Esophagus (tissue), 2 donors: ENCODE results near the gene PRSS21. TPM values are rescaled to one million over a fixed set of nuclear protein-coding genes. Genes with fewer than 3 reads are reported as not detected.

Source experiments
- H3K27ac ChIP-seq, 2 donors: one replicate each; pipeline ENCODE4 v1.5.1; 2013; ENCODE audit warnings: low read depth in 2 of 2, mild to moderate bottlenecking in 2 of 2, inconsistent platforms in 1 of 2, low read length in 1 of 2, moderate library complexity in 1 of 2
- H3K27me3 ChIP-seq, 2 donors: one replicate each; pipeline ENCODE4 v1.6.1; 2013; ENCODE audit warnings: low read length in 2 of 2, control low read depth in 1 of 2, mild to moderate bottlenecking in 1 of 2; ENCODE audit not compliant: insufficient read depth in 2 of 2, control insufficient read depth in 1 of 2
- H3K36me3 ChIP-seq, 2 donors: one replicate each; pipeline ENCODE4 v1.6.1; 2013; ENCODE audit warnings: low read length in 1 of 2; ENCODE audit not compliant: control insufficient read depth in 2 of 2, insufficient read depth in 2 of 2
- H3K4me1 ChIP-seq, 2 donors: one replicate each; pipeline ENCODE4 v1.6.1; 2013; ENCODE audit warnings: low read length in 1 of 2; ENCODE audit not compliant: control insufficient read depth in 2 of 2, insufficient read depth in 2 of 2
- H3K4me3 ChIP-seq, 2 donors: one replicate each; pipeline ENCODE4 v1.5.1; 2013; ENCODE audit warnings: low read length in 2 of 2, mild to moderate bottlenecking in 2 of 2, low read depth in 1 of 2, moderate library complexity in 1 of 2
- H3K9me3 ChIP-seq, 2 donors: one replicate each; pipeline ENCODE4 v1.6.1; 2013; ENCODE audit warnings: mild to moderate bottlenecking in 2 of 2, low read depth in 1 of 2, low read length in 1 of 2, moderate library complexity in 1 of 2; ENCODE audit not compliant: control insufficient read depth in 2 of 2, insufficient read depth in 1 of 2
- WGBS, 2 donors: extraction: QIAGEN DNeasy Blood & Tissue Kit; methylation state at CpG; one replicate each; pipeline ENCODE4 v1.1.7; 2013; 5-methylcytosine and 5-hydroxymethylcytosine counted together
- polyA plus RNA-seq, 2 donors: library from polyadenylated mRNA; stranded (reverse); fragments of 200-250 nt; gene quantifications; one replicate each; pipeline ENCODE4 v1.2.3, GENCODE V29; 2013
- donor health status: healthy with polysubstance abuse.
- donor health status: Bipolar disorder and iron deficiency.

PRSS21 gene
- polyA plus RNA-seq, 2 donors, result 0.86 to 1.8 TPM

- H3K36me3 ChIP-seq, result no peaks in the 10 kb centered on the region
- 74 to 78% methylated on average over 17 to 18 of the region's 18 CpGs for WGBS, 2 donors
- peak overlapping the region in 1 of 2 donors; percentile 2 for H3K27ac ChIP-seq
- no peak overlapping the region for H3K4me3 ChIP-seq
- no peaks in the 10 kb centered on the region for H3K9me3 ChIP-seq
- H3K27me3 ChIP-seq, result no peaks in the 10 kb centered on the region
- H3K4me1 ChIP-seq, result peaks cover 3 to 6% of the 10 kb centered on the region in 2 donors
Observed at GRCh38 chr16:2841606-2842339, 24.7 kb downstream of the PRSS21 start.

- H3K4me3 ChIP-seq, result peak overlapping the region in 1 of 2 donors; percentile 6
Observed at GRCh38 chr16:2842340-2843000, 25.4 kb downstream of the PRSS21 start.

GRCh38 chr16:2843526-2843925 is 26.5 kb downstream of the PRSS21 start:
- Histone ChIP-seq H3K36me3 (no peaks in the 10 kb centered on the region), H3K27me3 (no peaks in the 10 kb centered on the region), H3K27ac (no peak overlapping the region), H3K9me3 (no peaks in the 10 kb centered on the region), H3K4me1 (peaks cover 3 to 6% of the 10 kb centered on the region in 2 donors), H3K4me3 (no peak overlapping the region)
- WGBS, 2 donors, result 85 to 86% methylated on average over 8 of the region's 8 CpGs

More at GRCh38 chr16:2842340-2843000, 25.4 kb downstream of the PRSS21 start:
- 38 to 49% methylated on average over 40 of the region's 40 CpGs for WGBS, 2 donors
- no peaks in the 10 kb centered on the region for H3K9me3 ChIP-seq
- H3K27ac ChIP-seq, result peak overlapping the region in 1 of 2 donors; percentile 3
- H3K27me3 ChIP-seq, result no peaks in the 10 kb centered on the region
- peaks cover 3 to 6% of the 10 kb centered on the region in 2 donors for H3K4me1 ChIP-seq
- H3K36me3 ChIP-seq, result no peaks in the 10 kb centered on the region

GRCh38 chr16:2845116-2845515 is 28.1 kb downstream of the PRSS21 start:
- H3K36me3 ChIP-seq, result no peaks in the 10 kb centered on the region
- H3K27ac ChIP-seq, result no peak overlapping the region
- H3K27me3 ChIP-seq, result no peaks in the 10 kb centered on the region
- H3K4me3 ChIP-seq, result no peak overlapping the region
- peaks cover 3 to 6% of the 10 kb centered on the region in 2 donors for H3K4me1 ChIP-seq
- no peaks in the 10 kb centered on the region for H3K9me3 ChIP-seq
- WGBS, 2 donors, result 76 to 78% methylated on average over 5 of the region's 5 CpGs

GRCh38 chr16:2846511-2847310 is 29.7 kb downstream of the PRSS21 start:
- H3K4me3 ChIP-seq, result no peak overlapping the region
- WGBS, 2 donors, result 39 to 40% methylated on average over 3 of the region's 3 CpGs

GRCh38 chr16:2848933-2849725 is 32.1 kb downstream of the PRSS21 start:
- Histone ChIP-seq H3K27ac (no peak overlapping the region), H3K27me3 (no peaks in the 10 kb centered on the region), H3K4me1 (peaks cover 0 to 7% of the 10 kb centered on the region in 2 donors), H3K9me3 (peaks cover 0 to 2% of the 10 kb centered on the region in 2 donors), H3K36me3 (peaks cover 0 to 11% of the 10 kb centered on the region in 2 donors), H3K4me3 (no peak overlapping the region)
- 81 to 83% methylated on average over 16 of the region's 16 CpGs for WGBS, 2 donors

More at GRCh38 chr16:2846511-2847310, 29.7 kb downstream of the PRSS21 start:
- no peaks in the 10 kb centered on the region for H3K27me3 ChIP-seq
- no peaks in the 10 kb centered on the region for H3K36me3 ChIP-seq
- peaks cover 0 to 9% of the 10 kb centered on the region in 2 donors for H3K4me1 ChIP-seq
- H3K9me3 ChIP-seq, result no peaks in the 10 kb centered on the region
- peak overlapping the region in 1 of 2 donors; percentile 51 for H3K27ac ChIP-seq

GRCh38 chr16:2852003-2852730 is 35.1 kb downstream of the PRSS21 start:
- Histone ChIP-seq H3K4me3 (no peak overlapping the region), H3K27me3 (no peaks in the 10 kb centered on the region), H3K36me3 (peaks cover 0 to 16% of the 10 kb centered on the region in 2 donors), H3K4me1 (peaks cover 0 to 13% of the 10 kb centered on the region in 2 donors), H3K9me3 (peaks cover 0 to 2% of the 10 kb centered on the region in 2 donors), H3K27ac (peak overlapping the region in 1 of 2 donors; percentile 13)
- 91 to 94% methylated on average over 16 of the region's 16 CpGs for WGBS, 2 donors

- WGBS, 2 donors, result 65 to 69% methylated on average over 49 to 56 of the region's 56 CpGs
- Histone ChIP-seq H3K27me3 (no peaks in the 10 kb centered on the region), H3K4me1 (peaks cover 0 to 19% of the 10 kb centered on the region in 2 donors), H3K9me3 (peaks cover 0 to 2% of the 10 kb centered on the region in 2 donors), H3K36me3 (peaks cover 0 to 16% of the 10 kb centered on the region in 2 donors), H3K4me3 (no peak overlapping the region), H3K27ac (no peak overlapping the region)
Observed at GRCh38 chr16:2852731-2853507, 35.9 kb downstream of the PRSS21 start.
